ENCODE measurements around the gene SIGLEC10.
"Not testable (repeated sequence)": the region's sequence is repeated elsewhere in the genome, so short reads cannot be mapped to it uniquely, and the experiment has no call there.

SIGLEC10 gene, protein sequence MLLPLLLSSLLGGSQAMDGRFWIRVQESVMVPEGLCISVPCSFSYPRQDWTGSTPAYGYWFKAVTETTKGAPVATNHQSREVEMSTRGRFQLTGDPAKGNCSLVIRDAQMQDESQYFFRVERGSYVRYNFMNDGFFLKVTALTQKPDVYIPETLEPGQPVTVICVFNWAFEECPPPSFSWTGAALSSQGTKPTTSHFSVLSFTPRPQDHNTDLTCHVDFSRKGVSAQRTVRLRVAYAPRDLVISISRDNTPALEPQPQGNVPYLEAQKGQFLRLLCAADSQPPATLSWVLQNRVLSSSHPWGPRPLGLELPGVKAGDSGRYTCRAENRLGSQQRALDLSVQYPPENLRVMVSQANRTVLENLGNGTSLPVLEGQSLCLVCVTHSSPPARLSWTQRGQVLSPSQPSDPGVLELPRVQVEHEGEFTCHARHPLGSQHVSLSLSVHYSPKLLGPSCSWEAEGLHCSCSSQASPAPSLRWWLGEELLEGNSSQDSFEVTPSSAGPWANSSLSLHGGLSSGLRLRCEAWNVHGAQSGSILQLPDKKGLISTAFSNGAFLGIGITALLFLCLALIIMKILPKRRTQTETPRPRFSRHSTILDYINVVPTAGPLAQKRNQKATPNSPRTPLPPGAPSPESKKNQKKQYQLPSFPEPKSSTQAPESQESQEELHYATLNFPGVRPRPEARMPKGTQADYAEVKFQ

DNA sequence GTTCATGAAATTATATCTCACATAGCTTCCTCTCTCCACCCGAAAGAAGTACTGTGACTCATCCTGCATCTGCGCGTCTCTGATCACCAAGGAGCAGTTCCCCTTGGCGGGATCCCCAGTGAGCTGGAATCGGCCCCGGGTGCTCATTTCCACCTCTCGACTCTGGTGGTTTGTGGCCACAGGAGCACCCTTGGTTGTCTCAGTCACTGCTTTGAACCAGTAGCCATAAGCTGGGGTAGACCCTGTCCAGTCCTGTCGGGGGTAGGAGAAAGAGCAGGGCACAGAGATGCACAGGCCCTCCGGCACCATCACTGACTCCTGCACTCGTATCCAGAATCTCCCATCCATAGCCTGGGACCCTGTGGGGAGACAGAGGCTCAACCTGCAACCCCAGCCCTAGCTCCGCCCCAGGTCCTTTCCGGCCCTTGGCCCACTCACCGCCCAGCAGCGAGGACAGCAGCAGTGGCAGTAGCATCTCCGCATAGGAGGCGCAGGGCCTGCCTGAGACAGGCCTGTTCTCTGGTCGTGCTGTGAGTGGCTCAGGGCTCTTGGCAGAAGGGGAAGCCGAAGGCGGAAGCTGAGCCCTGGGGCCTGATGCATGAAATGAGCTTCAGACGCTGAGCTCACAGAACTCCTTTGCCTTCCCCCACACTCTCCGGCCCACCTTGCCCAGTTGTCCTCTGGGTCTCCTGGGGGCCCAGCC, at the start of gene SIGLEC10:
TSS of gene SIGLEC10 (minus strand) at position 536 of the 703 bp plus-strand sequence. CDS start at position 475, 61 bp downstream.
- no peak for DNase-seq

DNA sequence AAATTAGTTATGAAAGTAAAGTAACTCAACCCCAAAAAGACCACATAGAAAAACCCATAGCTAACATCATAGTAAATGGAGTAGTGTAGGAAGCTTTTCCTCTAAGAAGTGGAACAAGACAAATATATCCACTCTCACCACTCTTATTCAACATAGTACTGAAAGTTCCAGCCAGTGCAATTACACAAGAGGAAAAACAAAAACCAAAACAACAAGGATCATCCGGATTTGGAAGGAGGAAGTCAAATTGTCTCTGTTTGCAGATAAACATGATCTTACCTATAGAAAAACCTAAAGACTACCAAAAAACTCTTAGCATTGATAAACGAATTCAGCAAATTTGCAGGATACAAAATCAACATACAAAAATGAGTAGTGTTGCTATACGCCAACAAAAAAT, 49.3 kb upstream of the SIGLEC10 start:
- no peak for DNase-seq

DNA sequence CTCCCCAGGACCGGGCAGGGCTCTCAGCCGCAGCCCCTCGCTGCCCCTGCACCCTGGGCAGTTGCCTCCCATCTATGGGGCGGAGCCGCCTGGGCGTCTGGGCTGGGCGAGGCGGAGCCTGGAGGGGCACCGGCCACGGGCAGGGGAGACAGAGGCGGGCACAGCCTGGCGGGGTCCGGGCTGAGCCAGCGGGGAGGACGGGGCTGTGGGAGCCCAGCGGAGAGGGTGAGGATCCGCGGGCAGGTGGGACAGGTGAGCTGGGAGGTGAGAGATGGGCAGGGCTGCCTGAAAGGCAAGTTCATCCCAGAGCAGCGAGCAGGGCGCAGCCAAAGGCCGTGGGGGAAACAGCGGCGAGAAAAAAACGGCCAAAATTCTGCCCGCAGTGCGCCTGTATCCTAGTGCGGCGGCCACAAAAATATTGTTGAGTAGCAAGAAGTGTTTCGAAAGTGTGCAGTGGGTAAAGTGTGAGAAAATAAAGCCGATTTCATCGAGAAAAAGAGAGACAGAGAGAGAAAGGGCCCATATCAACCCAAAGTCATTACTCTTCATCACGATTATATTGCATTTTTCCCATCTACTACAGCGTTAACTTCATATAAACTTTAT, 46.6 kb upstream of the SIGLEC10 start:
- not testable (repeated sequence) for DNase-seq

DNA sequence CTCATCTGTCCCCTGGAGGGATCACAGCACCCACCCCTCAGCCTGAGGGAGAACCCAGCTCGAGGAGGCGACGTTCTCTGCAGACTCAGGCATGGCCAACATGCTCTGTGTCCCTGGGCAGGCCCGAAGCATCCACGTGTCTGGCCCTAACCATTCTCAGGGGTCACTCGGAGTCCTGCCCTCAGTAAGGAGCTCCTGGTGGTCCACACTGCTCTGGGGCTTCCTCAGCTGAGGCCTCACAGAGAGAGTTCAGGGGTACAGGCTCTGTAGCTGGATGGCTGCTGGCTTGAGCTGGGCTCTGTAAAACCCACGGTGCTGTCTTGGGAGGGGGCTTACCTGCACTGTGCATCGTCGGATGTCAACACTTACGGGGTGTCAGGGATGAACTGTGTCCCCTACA, 45.2 kb upstream of the SIGLEC10 start:
- no peak for DNase-seq

DNA sequence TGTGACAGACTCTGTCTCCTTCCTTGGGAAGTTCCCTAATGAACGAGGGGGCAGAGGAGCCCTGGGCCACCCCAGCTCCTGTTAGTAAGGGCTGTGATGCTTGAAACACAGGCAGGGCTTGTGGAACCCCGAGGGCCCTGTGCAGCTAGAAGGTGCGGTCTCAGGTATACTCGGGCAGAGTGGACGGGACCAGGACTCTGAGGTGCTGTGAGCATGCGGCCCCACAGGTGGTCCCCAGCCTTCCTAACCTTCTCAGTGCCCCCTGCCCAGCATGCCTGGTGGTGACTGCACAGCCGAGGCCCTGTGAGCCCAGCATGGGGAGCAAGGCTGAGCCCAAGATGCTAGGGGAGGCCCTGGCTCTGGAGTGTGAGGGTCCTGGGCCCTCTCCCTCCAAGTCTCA, 44.8 kb upstream of the SIGLEC10 start:
- DNase-seq, result no peak

DNA sequence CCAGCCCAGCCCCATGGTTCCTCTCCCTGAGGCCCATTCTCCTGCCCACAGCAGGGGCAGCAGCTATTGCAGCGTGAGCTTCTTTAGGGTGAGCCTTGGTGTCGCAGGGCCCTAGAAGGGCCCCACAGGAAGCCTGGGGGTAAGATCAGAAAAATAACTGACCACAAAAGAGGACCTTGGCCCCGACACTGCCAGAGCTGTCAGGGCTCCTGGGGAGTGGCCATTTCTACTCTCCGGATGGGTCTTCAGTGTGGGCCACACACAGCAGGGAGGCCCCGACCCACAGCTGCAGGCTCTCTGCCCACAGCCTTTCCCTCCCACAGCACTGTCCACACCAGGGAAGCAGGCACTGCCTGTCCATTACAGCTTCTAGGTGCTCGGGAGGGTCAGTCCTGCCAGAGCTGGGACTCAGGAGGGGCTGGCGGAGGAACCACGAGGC, 44.3 kb upstream of the SIGLEC10 start:
- no peak for DNase-seq

DNA sequence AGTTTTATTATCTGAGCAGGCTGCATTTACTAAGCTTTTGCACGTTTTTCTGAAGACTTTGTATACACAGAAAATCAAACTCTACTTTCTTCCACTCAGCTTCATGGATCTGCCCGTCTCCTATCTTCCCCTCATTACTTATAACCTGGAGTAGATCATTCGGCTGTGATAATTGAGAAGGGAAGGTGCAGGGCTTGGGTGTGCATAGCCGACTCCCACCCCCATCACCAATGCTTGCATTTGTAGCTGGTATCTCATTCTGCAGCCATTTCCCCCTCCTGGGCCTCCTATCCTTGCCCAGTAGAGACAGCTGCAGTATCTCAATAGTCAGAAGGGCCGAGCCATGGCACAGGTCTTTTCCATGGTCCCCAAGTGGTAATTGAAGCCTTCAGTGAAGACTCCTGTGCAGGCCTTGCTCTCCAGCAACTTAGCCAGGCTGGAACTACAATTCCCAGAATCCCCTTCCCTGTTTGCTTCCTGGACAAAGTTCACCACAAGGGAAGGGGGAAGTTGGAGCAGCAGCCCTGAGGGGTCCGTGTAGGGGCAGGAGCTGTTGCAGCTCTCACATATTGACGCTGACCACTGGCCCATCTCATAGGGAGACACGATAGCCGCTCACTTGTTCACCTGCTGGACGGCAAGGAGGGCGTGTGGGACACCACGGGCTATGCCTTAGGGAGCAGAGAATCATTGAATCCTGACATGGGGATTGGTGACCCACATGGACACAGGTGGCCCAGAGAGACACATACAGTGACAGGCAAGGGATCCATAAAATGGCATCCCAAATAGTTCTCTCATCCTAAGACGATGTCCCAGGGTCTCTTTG, 42.9 kb upstream of the SIGLEC10 start:
- no peak for DNase-seq

DNA sequence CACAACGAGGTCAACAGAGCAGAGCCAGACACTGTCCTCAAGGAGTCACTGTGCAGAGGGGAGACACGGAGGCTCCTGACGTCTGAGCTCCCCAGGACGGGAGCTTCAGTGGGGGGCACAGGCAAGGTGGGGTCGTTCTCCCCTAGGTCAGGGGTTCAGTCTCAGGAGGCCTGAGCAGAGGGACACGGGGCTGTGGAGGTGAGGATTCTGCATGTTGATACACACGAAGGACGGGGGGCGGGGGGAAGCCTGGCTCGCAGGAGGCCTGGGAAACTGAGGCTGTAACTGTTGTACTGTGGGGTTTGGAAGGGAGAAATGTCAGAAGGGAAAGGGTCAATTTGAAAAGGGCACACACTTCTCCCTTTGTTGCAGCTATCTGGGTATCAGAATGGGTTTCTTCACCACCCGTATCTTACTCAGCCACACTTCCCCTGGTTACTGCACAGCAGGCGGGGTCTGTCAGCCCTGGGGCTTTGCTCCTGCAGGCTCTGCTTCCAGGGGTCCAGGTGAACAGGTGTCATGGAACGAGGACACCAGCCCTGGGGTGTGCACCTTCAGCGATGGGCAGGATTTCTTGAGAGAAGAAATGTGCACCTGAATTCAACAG, 41.6 kb upstream of the SIGLEC10 start:
- no peak for DNase-seq

DNA sequence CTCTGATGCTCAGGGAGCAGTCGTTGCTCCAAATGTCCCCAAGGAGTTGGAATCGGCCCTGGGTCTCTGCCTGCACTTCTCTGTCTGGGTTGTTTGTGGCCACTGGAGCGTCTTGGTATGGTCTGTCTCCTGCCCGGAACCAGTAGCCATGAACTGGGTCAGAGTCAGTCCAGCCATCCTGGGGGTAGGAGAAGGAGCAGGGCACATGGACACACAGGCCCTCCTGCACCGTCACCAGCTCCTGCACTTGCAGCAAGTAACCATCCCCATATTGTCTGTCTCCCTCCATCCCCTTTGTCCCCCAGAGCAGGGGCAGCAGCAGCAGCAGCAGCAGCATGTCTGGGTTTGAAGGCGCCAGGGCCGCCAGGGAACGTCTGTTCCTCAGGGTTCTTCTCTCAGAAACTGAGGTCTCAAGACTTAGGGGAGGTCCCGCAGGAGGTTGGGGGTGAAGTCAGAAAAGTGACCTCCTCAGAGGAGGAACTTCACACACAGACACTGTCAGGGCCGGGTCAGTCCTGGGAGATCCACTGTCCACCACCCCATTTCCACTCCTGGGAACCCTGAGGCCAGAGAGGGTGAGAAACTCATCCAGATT, 40.7 kb upstream of the SIGLEC10 start, which contains the start of gene SIGLEC8:
TSS of gene SIGLEC8 (minus strand) at position 404 of the 595 bp plus-strand sequence. CDS start at position 337, 67 bp downstream.
- no peak for DNase-seq

DNA sequence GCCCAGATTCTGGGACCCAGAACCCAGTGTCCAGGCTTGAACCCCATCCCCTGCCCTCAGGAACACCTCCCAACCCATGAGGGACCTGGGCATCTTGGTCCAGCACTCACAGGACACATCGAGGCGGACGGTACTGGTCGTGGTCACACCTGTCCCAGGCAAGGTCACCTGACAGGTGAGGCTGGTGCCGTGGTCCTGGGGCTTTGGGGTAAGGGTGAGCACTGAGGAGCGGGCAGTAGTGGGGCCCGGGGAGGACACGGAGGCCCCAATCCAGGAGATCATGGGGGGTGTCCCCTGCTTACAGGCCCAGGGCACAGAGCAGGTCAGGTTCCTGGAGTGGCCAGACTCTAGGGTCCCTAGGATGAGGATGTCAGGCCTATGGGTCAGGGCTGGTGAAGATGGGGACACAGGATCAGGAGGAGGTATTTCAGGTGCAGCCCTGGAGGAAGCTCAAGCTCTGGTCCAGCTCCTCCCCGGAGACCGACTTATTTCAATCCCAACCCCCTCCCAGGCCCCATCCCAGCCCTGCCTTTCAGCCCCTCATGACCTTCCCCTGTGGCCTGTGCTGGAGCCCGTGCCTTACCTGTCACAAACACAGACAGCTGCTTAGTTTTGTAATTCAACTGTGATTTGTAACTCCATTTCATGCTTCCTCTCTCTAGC, 40.0 kb upstream of the SIGLEC10 start:
- no peak for DNase-seq

DNA sequence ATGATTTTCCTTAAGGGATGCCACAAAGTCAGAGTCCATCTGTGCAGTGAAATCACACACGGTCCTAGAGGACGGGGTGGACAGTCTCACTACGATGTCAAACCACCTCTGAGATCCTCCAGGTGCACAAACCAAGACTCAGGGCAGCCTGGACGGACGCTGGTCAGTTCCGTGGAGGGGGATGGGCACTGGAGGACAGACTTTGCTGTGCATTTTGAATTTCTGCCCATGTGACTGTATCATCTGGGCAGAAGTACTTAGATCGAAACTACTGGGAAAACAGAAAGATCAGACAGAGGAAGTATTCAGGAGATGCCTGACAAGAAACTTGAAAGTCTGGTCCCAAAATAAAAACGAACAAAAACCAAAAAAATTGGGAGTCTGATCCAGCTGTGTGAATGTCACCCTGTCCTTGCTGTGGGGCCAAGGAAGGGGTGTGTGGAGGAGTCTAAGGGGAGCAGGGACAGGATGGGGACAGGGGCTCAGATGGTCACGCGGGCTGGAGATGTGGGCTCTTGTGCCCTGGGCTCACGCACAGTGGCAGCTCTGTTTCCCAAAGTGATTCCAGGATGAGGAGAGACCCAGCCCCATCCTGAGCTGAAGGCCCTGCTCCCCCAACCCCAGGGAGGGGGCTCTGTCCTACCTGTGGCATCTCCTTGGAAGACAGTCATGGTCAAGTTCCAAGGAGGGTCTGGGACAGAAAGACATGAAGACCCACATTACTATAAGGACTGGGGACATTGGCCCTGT, 39.3 kb upstream of the SIGLEC10 start:
- no peak for DNase-seq

DNA sequence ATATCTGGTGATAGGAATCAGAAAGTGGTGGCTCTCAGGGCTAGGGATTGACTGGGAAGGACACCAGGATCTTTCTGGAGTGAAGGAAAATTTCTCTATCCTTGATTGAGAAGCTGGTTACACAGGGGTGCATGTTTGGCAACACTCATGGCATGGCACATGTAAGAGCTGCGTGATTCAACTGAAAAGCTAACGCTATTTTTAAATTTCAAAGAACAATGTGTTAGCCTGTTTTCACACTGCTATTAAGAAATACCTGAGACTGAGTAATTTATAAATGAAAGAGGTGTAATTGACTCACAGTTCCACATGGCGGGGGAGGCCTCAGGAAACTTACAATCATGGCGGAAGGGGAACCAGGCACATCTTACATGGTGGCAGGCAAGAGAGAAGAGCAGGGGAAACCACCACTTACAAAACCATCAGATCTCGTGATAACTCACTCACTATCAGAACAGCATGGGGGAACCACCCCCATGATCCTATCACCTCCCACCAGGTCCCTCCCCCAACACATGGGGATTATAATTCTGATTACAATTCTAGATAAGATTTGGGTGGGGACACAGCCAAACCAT, 33.4 kb upstream of the SIGLEC10 start:
- DNase-seq, result no peak

DNA sequence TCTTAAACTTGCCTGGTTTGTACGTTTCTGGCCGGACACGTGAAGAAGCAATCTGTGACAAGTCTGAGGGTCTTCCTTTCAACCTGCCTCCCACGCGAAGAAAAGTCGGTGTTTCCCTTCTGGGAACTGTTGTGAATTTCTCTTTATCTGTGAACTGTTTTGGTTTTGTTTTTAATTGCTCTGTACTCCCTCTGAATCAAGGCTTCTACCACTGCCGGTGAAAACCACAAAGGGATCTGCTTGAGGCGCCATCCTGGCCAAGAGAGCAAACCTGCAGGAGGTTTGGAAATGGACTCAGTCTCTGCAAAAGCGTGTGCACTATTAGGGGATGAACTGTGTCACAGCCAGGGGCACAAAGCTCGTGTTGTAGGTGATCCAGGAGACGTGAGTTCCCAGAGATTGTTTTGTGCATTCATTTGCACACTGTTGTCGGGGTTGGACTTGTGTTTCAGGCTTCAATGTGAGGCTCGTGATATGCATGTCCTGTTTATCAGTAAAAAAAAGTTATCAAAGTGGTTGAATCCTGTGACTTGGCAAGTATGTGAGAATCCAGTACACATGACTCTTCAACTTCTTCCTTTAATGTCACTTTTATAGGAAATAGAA, 31.1 kb upstream of the SIGLEC10 start:
- DNase-seq, result no peak

DNA sequence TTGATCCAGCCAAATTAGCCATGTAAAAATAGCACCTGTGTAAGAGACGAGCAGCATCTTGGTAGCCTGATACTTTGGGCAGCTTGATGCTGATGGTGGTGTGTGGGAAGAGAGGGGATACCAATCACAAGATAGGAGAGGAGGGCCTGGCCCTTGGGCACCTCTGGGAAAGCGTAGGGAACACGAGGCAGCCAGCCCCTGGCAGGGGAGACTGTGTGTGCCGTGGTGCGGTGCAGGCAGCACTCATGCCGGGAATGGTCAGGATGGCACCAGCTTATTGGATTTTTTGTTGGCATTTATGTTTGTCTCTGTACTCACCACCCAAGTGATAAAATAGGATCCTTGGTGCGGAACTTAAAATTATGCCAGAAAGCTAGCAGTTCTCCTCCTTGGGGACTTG, 30.6 kb upstream of the SIGLEC10 start:
- no peak for DNase-seq

DNA sequence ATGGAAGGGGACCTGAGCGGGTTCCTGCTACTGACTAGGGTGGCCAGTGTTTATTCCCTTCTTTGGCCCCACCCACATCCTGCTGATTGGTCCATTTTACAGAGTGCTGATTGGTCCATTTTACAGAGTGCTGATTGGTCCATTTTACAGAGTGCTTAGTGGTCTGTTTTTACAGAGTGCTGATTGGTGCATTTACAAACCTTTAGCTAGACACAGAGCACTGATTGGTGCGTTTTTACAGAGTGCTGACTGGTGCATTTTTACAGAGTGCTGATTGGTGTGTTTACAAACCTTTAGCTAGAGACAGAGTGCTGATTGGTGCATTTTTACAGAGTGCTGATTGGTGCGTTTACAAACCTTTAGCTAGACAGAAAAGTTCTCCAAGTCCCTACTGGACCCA, 30.1 kb upstream of the SIGLEC10 start:
- DNase-seq, result not testable (repeated sequence)

DNA sequence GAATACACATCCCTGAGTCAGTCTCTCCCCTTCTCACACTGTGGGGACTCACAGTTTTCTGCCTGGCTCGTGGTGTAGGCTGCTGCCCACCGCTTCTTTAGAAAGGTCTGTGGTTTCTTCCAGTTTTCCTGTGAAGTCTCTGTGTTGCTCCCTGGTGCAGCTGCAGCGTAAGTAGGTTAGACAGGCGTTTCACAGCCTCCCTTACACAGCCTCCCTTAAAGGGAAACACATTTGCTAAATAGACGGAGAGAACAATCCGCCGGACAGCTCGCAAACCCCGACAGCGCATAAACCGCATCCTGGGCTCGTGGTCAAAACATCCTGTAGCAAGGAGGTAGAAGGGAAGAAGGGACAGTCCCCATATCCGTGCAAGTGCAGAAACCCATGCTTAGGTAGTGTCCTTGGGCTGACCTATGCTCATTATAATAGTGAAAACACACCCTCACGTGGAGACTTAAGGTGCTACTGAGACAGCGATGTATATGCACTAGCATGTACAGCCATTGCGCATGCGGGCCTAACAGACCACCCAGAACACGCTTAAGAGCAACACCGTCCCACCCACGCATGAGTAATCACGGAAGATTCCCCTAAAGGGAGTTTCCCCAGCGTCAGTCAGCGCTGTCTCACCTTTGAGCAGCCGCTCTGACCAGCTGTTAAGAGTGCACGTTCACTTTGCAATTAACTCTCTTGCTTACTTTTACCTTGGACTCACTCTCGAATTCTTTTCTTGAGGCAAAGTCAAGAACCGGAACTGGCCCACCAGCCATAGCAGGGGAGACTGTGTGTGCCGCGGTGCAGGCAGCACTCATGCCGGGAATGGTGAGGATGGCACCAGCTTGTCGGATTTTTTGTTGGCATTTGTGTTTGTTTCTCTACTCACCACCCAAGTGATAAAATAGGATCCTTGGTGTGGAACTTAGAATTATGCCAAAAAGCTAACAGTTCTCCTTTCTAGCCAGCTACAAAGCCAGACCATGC, 24.3 kb upstream of the SIGLEC10 start:
- no peak for DNase-seq

DNA sequence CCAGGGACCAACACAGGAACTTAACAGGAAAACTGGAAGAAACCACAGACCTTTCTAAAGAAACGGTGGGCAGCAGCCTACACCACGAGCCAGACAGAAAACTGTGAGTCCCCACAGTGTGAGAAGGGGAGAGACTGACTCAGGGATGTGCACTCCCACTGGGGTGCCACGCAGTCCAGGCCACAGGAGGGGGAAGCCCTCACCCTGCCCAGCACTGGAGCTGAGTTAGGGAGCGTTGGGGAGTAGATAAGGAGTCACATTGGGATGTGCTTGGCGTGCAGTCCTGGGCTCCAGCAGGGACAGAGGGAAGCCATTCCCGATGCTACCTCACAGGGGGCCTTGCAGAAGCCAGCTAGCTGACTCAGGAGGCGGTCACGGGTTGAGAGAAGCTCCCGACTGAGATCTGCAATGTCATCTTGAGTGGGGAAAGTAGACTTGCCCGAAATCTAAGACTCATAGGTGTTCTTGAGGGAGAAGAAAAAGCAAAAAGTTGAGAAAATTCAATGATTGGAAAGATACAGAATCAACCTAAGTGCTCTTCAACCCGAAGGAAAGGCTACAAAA, 23.5 kb upstream of the SIGLEC10 start:
- no peak for DNase-seq

DNA sequence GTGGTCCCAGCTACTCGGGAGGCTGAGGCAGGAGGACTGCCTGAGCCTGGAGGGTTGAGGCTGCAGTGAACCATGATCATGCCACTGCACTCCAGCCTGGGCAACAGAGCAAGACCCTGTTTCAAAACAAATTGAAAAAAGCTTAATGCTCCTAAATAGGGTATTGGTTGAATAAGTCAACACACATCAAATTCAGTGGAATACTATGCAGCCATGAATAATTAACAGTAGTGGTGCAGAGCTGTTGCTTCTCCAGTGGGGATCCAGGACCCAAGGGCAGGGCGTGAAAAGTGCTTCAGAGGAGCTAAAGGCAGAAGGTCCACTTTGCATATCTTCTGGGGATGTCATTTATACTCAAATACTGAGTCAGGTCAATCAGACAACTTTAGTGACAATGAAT, 22.6 kb upstream of the SIGLEC10 start:
- no peak for DNase-seq
